ENCODE results near the gene ORMDL1.
"Not testable (repeated sequence)": the region's sequence is repeated elsewhere in the genome, so short reads cannot be mapped to it uniquely, and the experiment has no call there.

The ORMDL1 gene

DNA sequence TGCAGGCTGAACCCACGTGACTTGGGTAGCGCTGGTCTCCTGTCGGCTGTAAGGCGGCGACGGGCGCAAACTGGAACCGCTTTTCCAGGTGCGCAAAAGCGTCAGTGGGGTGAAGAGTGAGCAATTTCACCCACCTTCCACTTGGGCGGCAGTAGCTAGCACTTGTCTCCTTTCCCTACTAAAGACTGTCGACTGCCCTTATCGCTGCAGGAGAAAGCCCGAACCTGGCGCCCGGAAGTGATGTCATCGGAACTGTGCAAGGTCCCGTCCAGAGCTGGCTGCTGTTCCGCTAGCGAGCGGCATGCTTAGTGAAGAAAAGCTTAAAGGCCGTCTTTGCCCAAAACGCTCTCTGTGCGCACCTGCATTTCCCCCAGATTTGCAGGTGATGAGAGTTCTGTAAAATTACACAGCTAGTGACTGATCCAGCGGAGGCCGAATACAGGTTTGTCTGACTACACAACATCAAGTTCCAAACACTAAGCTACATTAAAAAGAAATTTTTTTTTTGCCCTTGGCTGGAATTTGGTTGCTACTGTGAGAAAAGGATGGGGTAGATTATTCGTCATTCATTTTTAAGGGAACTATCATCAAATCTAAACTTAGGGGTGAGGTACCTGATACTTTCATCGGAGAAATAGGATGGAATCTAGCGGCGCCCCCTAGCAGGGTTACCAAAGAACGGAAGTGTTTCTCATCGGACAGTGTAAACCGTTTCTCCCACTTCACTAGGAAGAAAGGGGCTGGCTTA, 21.4 kb downstream of the ORMDL1 start, which contains the start of gene OSGEPL1:
TSS of gene OSGEPL1 (minus strand) at position 242 of the 748 bp plus-strand sequence. CDS start 1,152 bp downstream, outside the sequence.
- H3K4me2 ChIP-seq (ENCODE audit: low read depth, low read length, poor library complexity, severe bottlenecking), result peak within 1 kb of the TSS; percentile 92
- H3K4me1 ChIP-seq (ENCODE audit: insufficient read depth, low read length, poor library complexity, severe bottlenecking), result peaks cover 17% of the 10 kb centered on the region
- H4K20me1 ChIP-seq (ENCODE audit: insufficient read depth, low read length, poor library complexity, severe bottlenecking), result no peaks in the 10 kb centered on the region
- H3K9ac ChIP-seq (ENCODE audit: low read depth, low read length, poor library complexity, severe bottlenecking), result peak within 1 kb of the TSS; percentile 90
- H3K4me3 ChIP-seq (ENCODE audit: low read length, poor library complexity, severe bottlenecking), result peak within 1 kb of the TSS; percentile 95
- H3K27me3 ChIP-seq (ENCODE audit: insufficient read depth, low read length, poor library complexity, severe bottlenecking), result no peaks in the 10 kb centered on the region
- H3K9me2 ChIP-seq (replicated peaks; ENCODE audit: low read depth, low read length), result no peaks in the 10 kb centered on the region
- H3F3A ChIP-seq (ENCODE audit: low read depth), result peaks cover 3% of the 10 kb centered on the region; the same call in 1 of the 2 replicates
- TF ChIP-seq, protein P1, sequence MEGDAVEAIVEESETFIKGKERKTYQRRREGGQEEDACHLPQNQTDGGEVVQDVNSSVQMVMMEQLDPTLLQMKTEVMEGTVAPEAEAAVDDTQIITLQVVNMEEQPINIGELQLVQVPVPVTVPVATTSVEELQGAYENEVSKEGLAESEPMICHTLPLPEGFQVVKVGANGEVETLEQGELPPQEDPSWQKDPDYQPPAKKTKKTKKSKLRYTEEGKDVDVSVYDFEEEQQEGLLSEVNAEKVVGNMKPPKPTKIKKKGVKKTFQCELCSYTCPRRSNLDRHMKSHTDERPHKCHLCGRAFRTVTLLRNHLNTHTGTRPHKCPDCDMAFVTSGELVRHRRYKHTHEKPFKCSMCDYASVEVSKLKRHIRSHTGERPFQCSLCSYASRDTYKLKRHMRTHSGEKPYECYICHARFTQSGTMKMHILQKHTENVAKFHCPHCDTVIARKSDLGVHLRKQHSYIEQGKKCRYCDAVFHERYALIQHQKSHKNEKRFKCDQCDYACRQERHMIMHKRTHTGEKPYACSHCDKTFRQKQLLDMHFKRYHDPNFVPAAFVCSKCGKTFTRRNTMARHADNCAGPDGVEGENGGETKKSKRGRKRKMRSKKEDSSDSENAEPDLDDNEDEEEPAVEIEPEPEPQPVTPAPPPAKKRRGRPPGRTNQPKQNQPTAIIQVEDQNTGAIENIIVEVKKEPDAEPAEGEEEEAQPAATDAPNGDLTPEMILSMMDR (conservative IDR thresholded peaks at IDR 0.05; ENCODE audit: low read length), result peak; percentile 70
- no peak for TF ChIP-seq EZH2phosphoT487 (IDR thresholded peaks at IDR 0.05; ENCODE audit: borderline replicate concordance)
- peak within 1 kb of the TSS; percentile 100 for H2AFZ ChIP-seq (ENCODE audit: low read length)
- H3K79me2 ChIP-seq (ENCODE audit: insufficient read depth, low read length), result peaks cover 10% of the 10 kb centered on the region
- H3K9me3 ChIP-seq (ENCODE audit: insufficient read depth, low read depth, low read length), result no peaks in the 10 kb centered on the region
- H3K36me3 ChIP-seq (ENCODE audit: insufficient read depth, low read length), result peaks cover 9% of the 10 kb centered on the region; the same call in 1 of the 2 replicates

DNA sequence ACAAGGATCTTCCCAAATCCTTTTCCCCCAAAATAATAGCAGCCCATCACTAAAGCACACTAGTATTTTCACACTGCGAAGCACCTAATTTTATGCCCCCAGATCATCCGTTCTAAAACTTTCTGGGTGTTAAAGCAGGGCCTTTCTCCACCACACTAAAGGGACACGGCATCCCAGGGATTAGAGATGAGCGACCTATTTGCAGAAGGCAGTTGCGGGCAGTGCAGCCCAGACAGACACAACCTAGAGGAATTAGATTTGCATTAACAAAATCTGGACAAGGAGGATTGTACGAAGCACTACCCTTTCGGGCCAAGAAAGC, 21.9 kb downstream of the ORMDL1 start:
- Histone ChIP-seq H3K4me2 (ENCODE audit: low read depth, low read length, poor library complexity, severe bottlenecking) (peak overlapping the region; percentile 92), H3K4me3 (ENCODE audit: low read length, poor library complexity, severe bottlenecking) (peak overlapping the region; percentile 95), H3K4me1 (ENCODE audit: insufficient read depth, low read length, poor library complexity, severe bottlenecking) (peaks cover 17% of the 10 kb centered on the region), H4K20me1 (ENCODE audit: insufficient read depth, low read length, poor library complexity, severe bottlenecking) (no peaks in the 10 kb centered on the region), H3K79me2 (ENCODE audit: insufficient read depth, low read length) (peaks cover 10% of the 10 kb centered on the region), H3K9me3 (ENCODE audit: insufficient read depth, low read depth, low read length) (no peaks in the 10 kb centered on the region), H3K27me3 (ENCODE audit: insufficient read depth, low read length, poor library complexity, severe bottlenecking) (no peaks in the 10 kb centered on the region), H2AFZ (ENCODE audit: low read length) (peak overlapping the region; percentile 100), H3F3A (ENCODE audit: low read depth) (peaks cover 3% of the 10 kb centered on the region; the same call in 1 of the 2 replicates), H3K36me3 (ENCODE audit: insufficient read depth, low read length) (peaks cover 7% of the 10 kb centered on the region; the same call in 1 of the 2 replicates), H3K9me2 (replicated peaks; ENCODE audit: low read depth, low read length) (no peaks in the 10 kb centered on the region), H3K9ac (ENCODE audit: low read depth, low read length, poor library complexity, severe bottlenecking) (peak overlapping the region; percentile 90)
- TF ChIP-seq, protein P1 (conservative IDR thresholded peaks at IDR 0.05; ENCODE audit: low read length), result no peak
- TF ChIP-seq EZH2phosphoT487 (IDR thresholded peaks at IDR 0.05; ENCODE audit: borderline replicate concordance), result no peak

DNA sequence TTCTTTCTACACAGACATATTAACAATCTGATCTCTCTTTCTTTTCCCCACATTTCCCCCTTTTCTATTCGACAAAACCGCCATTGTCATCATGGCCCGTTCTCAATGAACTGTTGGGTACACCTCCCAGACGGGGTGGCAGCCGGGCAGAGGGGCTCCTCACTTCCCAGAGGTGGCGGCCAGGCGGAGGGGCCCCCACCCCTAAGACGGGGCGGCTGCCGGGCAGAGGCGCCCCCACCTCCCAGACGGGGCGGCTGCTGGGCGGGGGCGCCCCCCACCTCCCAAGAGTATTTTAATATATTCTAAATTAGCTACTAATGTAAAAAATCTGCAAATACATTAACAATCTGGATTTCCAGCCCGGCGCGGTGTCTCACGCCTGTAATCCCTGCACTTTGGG, 24.0 kb downstream of the ORMDL1 start:
- H3K4me2 ChIP-seq (ENCODE audit: low read depth, low read length, poor library complexity, severe bottlenecking); H3K4me3 ChIP-seq (ENCODE audit: low read length, poor library complexity, severe bottlenecking); H3K27me3 ChIP-seq (ENCODE audit: insufficient read depth, low read length, poor library complexity, severe bottlenecking); H3K9me3 ChIP-seq (ENCODE audit: insufficient read depth, low read depth, low read length); H4K20me1 ChIP-seq (ENCODE audit: insufficient read depth, low read length, poor library complexity, severe bottlenecking); H3K9ac ChIP-seq (ENCODE audit: low read depth, low read length, poor library complexity, severe bottlenecking); H3F3A ChIP-seq (ENCODE audit: low read depth); H3K79me2 ChIP-seq (ENCODE audit: insufficient read depth, low read length); H3K9me2 ChIP-seq (replicated peaks; ENCODE audit: low read depth, low read length); H3K36me3 ChIP-seq (ENCODE audit: insufficient read depth, low read length); H2AFZ ChIP-seq (ENCODE audit: low read length): not testable (repeated sequence)
- peaks cover 17% of the 10 kb centered on the region for H3K4me1 ChIP-seq (ENCODE audit: insufficient read depth, low read length, poor library complexity, severe bottlenecking)

Measured in Loucy (cell line).